Ureter (tissue), 1 donor: ENCODE results near the gene FLG. TPM values are rescaled to one million over a fixed set of nuclear protein-coding genes. Genes with fewer than 3 reads are reported as not detected.
"Not testable (repeated sequence)": the region's sequence is repeated elsewhere in the genome, so short reads cannot be mapped to it uniquely, and the experiment has no call there.

Experiments
- DNase-seq: peaks from one replicate; pipeline ENCODE4 v3.0.0-alpha.2; 2020; ENCODE audit warnings: low spot score
- total RNA-seq: library from RNA; stranded (reverse); gene quantifications from one replicate; pipeline ENCODE4 v1.2.4, GENCODE V29; 2023
- donor health status: DM: yes; HTN: yes; CAD: no.

The FLG gene
- total RNA-seq, 1 donor from 2014 or later: not detected

DNA sequence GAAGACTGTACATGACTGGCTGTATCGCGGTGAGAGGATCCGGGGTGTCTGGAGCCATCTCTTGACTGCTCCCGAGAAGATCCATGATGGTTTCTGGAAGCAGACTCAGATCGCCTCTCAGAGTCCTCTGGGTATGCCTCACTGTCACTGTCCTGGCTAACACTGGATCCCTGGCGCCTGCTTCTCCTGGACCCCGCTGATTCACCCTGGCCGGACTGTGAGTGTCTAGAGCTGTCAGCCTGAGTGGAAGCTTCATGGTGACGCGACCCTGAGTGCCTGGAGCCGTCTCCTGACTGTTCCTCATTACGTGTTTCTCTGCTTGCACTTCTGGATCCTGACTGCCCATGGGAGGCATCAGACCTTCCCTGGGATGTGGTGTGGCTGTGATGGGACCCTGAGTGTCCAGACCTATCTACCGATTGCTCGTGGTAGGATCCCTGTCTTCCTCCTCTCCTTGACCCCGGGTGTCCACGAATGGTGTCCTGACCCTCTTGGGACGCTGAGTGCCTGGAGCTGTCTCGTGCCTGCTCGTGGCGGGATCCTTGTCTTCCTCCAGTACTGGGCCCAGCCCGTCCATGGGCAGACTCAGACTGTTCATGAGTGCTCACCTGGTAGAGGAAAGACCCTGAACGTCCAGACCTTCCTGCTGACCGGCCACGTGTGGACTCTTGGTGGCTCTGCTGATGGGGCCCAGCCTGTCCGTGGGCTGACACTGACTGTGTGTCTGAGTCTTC lies 21.7 kb downstream of the FLG start:
- DNase-seq: not testable (repeated sequence)

DNA sequence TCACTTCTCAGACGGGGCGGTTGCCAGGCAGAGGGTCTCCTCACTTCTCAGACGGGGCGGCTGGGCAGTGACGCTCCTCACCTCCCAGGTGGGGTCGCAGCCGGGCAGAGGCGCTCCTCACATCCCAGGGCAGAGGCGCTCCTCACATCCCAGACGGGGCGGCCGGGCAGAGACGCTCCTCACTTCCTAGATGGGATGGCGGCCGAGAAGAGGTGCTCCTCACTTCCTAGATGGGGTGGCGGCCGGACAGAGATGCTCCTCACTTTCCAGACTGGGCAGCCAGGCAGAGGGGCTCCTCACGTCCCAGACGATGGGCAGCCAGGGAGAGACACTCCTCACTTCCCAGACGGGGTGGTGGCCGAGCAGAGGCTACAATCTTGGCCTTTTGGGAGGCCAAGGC lies 68.6 kb downstream of the FLG start:
- not testable (repeated sequence) for DNase-seq

Other genes starting within 250 kb of the FLG start
- not detected for gene TCHHL1, start 236.2 kb downstream of the FLG start, total RNA-seq
- gene TCHH, start 209.8 kb downstream of the FLG start, total RNA-seq: not detected
- gene RPTN, start 166.0 kb downstream of the FLG start, total RNA-seq: not detected
- not detected for gene HRNR, start 101.0 kb downstream of the FLG start, total RNA-seq
- not detected for gene FLG2, start 34.8 kb upstream of the FLG start, total RNA-seq
- gene CRNN, start 89.0 kb upstream of the FLG start, total RNA-seq: not detected
- not detected for gene LCE5A, start 185.6 kb upstream of the FLG start, total RNA-seq
- gene CRCT1, start 189.2 kb upstream of the FLG start, total RNA-seq: not detected
- not detected for gene LCE3E, start 241.5 kb upstream of the FLG start, total RNA-seq